ENCODE data around the gene ZNF341.

Gene ZNF341

GRCh38 chr20:33827109-33827508 lies 95.3 kb downstream of the ZNF341 start:
- Histone ChIP-seq H3K4me3 (ENCODE audit: low read depth, low read length) (no peak overlapping the region), H3K9me3 (ENCODE audit: control insufficient read depth, insufficient read depth, low read depth, low read length) (no peaks in the 10 kb centered on the region), H3K4me1 (ENCODE audit: control insufficient read depth, insufficient read depth, low read length) (peaks cover 22% of the 10 kb centered on the region), H3K27ac (ENCODE audit: extremely low read depth, low read depth, low read length) (no peak overlapping the region), H3K36me3 (ENCODE audit: control insufficient read depth in 2 of 2, insufficient read depth in 1 of 2, low read length in 2 of 2) (no peaks in the 10 kb centered on the region)
- ChIA-PET POLR2A (interaction anchor here (1.6 kb wide), 1 partner anchor 285 kb away, joined by 7 read pairs; the partner anchor contains the start of gene EIF2S2), CTCF (no interaction called here)
- no peak for TF ChIP-seq ZNF350 (tag by site-specific recombination; IDR thresholded peaks at IDR 0.05)
- TF ChIP-seq ZNF629 (tag by site-specific recombination; IDR thresholded peaks at IDR 0.05), result no peak
- TF ChIP-seq SCRT1 (tag by site-specific recombination; IDR thresholded peaks at IDR 0.05; ENCODE audit: borderline replicate concordance), result 0 out of 2 replicates have a peak, but pooled peaks have one; percentile 20
- TF ChIP-seq ZNF639 (tag by site-specific recombination; IDR thresholded peaks at IDR 0.05), result no peak
- TF ChIP-seq ZBTB48 (tag by site-specific recombination; IDR thresholded peaks at IDR 0.05), result no peak
- no peak for TF ChIP-seq ZBTB10 (tag by site-specific recombination; IDR thresholded peaks at IDR 0.05)
- TF ChIP-seq ZNF561 (tag by site-specific recombination; IDR thresholded peaks at IDR 0.05; ENCODE audit: borderline replicate concordance), result no peak
- TF ChIP-seq ZNF664 (tag by site-specific recombination; IDR thresholded peaks at IDR 0.05), result peak; percentile 86
- TF ChIP-seq ZNF548 (tag by site-specific recombination; IDR thresholded peaks at IDR 0.05), result no peak
- TF ChIP-seq SCRT2 (tag by site-specific recombination; IDR thresholded peaks at IDR 0.05), result peak; percentile 90

- no peaks in the 10 kb centered on the region for H3K36me3 ChIP-seq (ENCODE audit: control insufficient read depth in 2 of 2, insufficient read depth in 1 of 2, low read length in 2 of 2)
- POLR2A ChIA-PET, result interaction anchor here (1.6 kb wide), 1 partner anchor 284 kb away, joined by 7 read pairs; the partner anchor contains the start of gene EIF2S2
- peaks cover 23% of the 10 kb centered on the region for H3K4me1 ChIP-seq (ENCODE audit: control insufficient read depth, insufficient read depth, low read length)
- no peaks in the 10 kb centered on the region for H3K9me3 ChIP-seq (ENCODE audit: control insufficient read depth, insufficient read depth, low read depth, low read length)
- CTCF ChIA-PET, result no interaction called here
- H3K27ac ChIP-seq (ENCODE audit: extremely low read depth, low read depth, low read length), result no peak overlapping the region
- no peak for TF ChIP-seq ZNF610 (tag by site-specific recombination; IDR thresholded peaks at IDR 0.05; ENCODE audit: borderline replicate concordance)
- no peak for TF ChIP-seq KLF9 (tag by site-specific recombination; IDR thresholded peaks at IDR 0.05; ENCODE audit: low read depth)
- TF ChIP-seq ZNF830 (tag by site-specific recombination; IDR thresholded peaks at IDR 0.05; ENCODE audit: low read depth), result no peak
- TF ChIP-seq ZNF133 (tag by site-specific recombination; IDR thresholded peaks at IDR 0.05), result no peak
- no peak for TF ChIP-seq KLF17 (tag by site-specific recombination; IDR thresholded peaks at IDR 0.05)
- TF ChIP-seq HIC1 (tag by site-specific recombination; IDR thresholded peaks at IDR 0.05), result no peak
- TF ChIP-seq ZNF416 (tag by site-specific recombination; IDR thresholded peaks at IDR 0.05), result no peak
- TF ChIP-seq ZNF654 (tag by site-specific recombination; IDR thresholded peaks at IDR 0.05; ENCODE audit: low read depth), result no peak
- no peak for TF ChIP-seq BCL11B (tag by site-specific recombination; IDR thresholded peaks at IDR 0.05; ENCODE audit: low read depth)
- no peak for TF ChIP-seq KLF10 (tag by site-specific recombination; IDR thresholded peaks at IDR 0.05)
- no peak for TF ChIP-seq ZNF530 (tag by site-specific recombination; IDR thresholded peaks at IDR 0.05; ENCODE audit: low read depth)
- TF ChIP-seq ZNF391 (tag by site-specific recombination; IDR thresholded peaks at IDR 0.05; ENCODE audit: borderline replicate concordance, low read depth), result no peak
- TF ChIP-seq ZNF837 (tag by site-specific recombination; IDR thresholded peaks at IDR 0.05), result no peak
- TF ChIP-seq ELK4 (IDR thresholded peaks at IDR 0.05; ENCODE audit: borderline replicate concordance, low read depth, low read length), result no peak
- TF ChIP-seq SP2 (tag by site-specific recombination; IDR thresholded peaks at IDR 0.05), result no peak
- no peak for TF ChIP-seq BCL11A (tag by site-specific recombination; IDR thresholded peaks at IDR 0.05; ENCODE audit: low read depth)
- no peak for TF ChIP-seq ZNF677 (tag by site-specific recombination; IDR thresholded peaks at IDR 0.05)
- no peak overlapping the region for H3K4me3 ChIP-seq (ENCODE audit: low read depth, low read length)
Measured at GRCh38 chr20:33827634-33828325, 96.0 kb downstream of the ZNF341 start.

All from HEK293 (cell line).